ENCODE measurements around the gene RADIL. TPM values are rescaled to one million over a fixed set of nuclear protein-coding genes. Genes with fewer than 3 reads are reported as not detected.
A peak's percentile ranks its signal among the peaks of the same experiment; 100 is the strongest.
"Not testable (repeated sequence)": the region's sequence is repeated elsewhere in the genome, so short reads cannot be mapped to it uniquely, and the experiment has no call there.

RADIL gene
- total RNA-seq, 6 donors from 2014 or later, result 7.9 to 42.8 (median 13.0) TPM

- DNase-seq (peak in 1 of 2 donors; percentile 59), ATAC-seq (ENCODE audit: low FRiP score in 2 of 2) (peak in 1 of 2 donors; percentile 34)
- H3K27ac ChIP-seq, result no peak overlapping the region
- H3K9me3 ChIP-seq, result no peaks in the 10 kb centered on the region
- 95 to 96% methylated on average over 12 to 19 of the region's 29 CpGs for WGBS, 2 donors
- no peak overlapping the region for H3K4me3 ChIP-seq
- no peak for TF ChIP-seq POLR2A (IDR thresholded peaks at IDR 0.05)
- no peak for TF ChIP-seq POLR2AphosphoS5 (IDR thresholded peaks at IDR 0.05)
- no peak for TF ChIP-seq CTCF (IDR thresholded peaks at IDR 0.05)
- TF ChIP-seq EP300 (IDR thresholded peaks at IDR 0.05), result no peak
- H3K4me1 ChIP-seq, result peaks cover 0 to 4% (median 0%) of the 10 kb centered on the region in 4 donors
- H3K36me3 ChIP-seq, result peaks cover 0 to 7% (median 0%) of the 10 kb centered on the region in 4 donors
- no peaks in the 10 kb centered on the region for H3K27me3 ChIP-seq
Observed at GRCh38 chr7:4805110-4805983, 78.2 kb downstream of the RADIL start.

- Histone ChIP-seq H3K4me3 (no peak overlapping the region), H3K4me1 (peaks cover 0 to under 1% (median 0%) of the 10 kb centered on the region in 4 donors), H3K27ac (no peak overlapping the region), H3K9me3 (no peaks in the 10 kb centered on the region), H3K27me3 (no peaks in the 10 kb centered on the region), H3K36me3 (peaks cover 0 to 7% (median 0%) of the 10 kb centered on the region in 4 donors)
- DNase-seq (peak in 1 of 2 donors; percentile 74), ATAC-seq (ENCODE audit: low FRiP score in 2 of 2) (no peak)
- TF ChIP-seq POLR2AphosphoS5 (IDR thresholded peaks at IDR 0.05) (no peak), POLR2A (IDR thresholded peaks at IDR 0.05) (no peak), EP300 (IDR thresholded peaks at IDR 0.05) (no peak), CTCF (IDR thresholded peaks at IDR 0.05) (no peak)
- WGBS, 2 donors, result 91% methylated on average over 9 to 29 of the region's 41 CpGs
Observed at GRCh38 chr7:4803397-4804241, 79.9 kb downstream of the RADIL start.

GRCh38 chr7:4802577-4802976 lies 80.9 kb downstream of the RADIL start:
- not testable (repeated sequence) for H3K4me1 ChIP-seq; H3K27ac ChIP-seq; H3K9me3 ChIP-seq; H3K4me3 ChIP-seq; H3K36me3 ChIP-seq; DNase-seq; H3K27me3 ChIP-seq; ATAC-seq (ENCODE audit: low FRiP score in 2 of 2)
- 92% methylated on average over 7 of the region's 23 CpGs; no CpG with 5 or more reads in 1 of the 2 donors for WGBS, 2 donors

GRCh38 chr7:4801839-4802231 lies 81.7 kb downstream of the RADIL start:
- ATAC-seq (ENCODE audit: low FRiP score in 2 of 2), result no peak

More at GRCh38 chr7:4801839-4802231, 81.7 kb downstream of the RADIL start:
- Histone ChIP-seq H3K36me3 (peaks cover 0 to 7% (median 0%) of the 10 kb centered on the region in 4 donors), H3K27me3 (no peaks in the 10 kb centered on the region), H3K4me1 (peaks cover 0 to 7% (median 0%) of the 10 kb centered on the region in 4 donors), H3K9me3 (no peaks in the 10 kb centered on the region), H3K4me3 (no peak overlapping the region), H3K27ac (no peak overlapping the region)
- DNase-seq, result peak in 1 of 2 donors; percentile 75
- WGBS, 2 donors, result 84 to 93% methylated on average over 6 to 13 of the region's 18 CpGs
- no peak for TF ChIP-seq CTCF (IDR thresholded peaks at IDR 0.05)
- TF ChIP-seq POLR2A (IDR thresholded peaks at IDR 0.05), result no peak
- no peak for TF ChIP-seq POLR2AphosphoS5 (IDR thresholded peaks at IDR 0.05)
- no peak for TF ChIP-seq EP300 (IDR thresholded peaks at IDR 0.05)

Data from upper lobe of left lung (tissue), 6 donors.